HG03565 (cell line): ENCODE measurements around the gene LYPD5.

ENCODE experiments used
- ATAC-seq: cut with Tn5 transposase; IDR thresholded peaks from one replicate; pipeline ENCODE4 v1.9.1; 2021; ENCODE audit warnings: mild to moderate bottlenecking, moderate library complexity; ENCODE audit not compliant: unreplicated experiment

The LYPD5 gene

DNA sequence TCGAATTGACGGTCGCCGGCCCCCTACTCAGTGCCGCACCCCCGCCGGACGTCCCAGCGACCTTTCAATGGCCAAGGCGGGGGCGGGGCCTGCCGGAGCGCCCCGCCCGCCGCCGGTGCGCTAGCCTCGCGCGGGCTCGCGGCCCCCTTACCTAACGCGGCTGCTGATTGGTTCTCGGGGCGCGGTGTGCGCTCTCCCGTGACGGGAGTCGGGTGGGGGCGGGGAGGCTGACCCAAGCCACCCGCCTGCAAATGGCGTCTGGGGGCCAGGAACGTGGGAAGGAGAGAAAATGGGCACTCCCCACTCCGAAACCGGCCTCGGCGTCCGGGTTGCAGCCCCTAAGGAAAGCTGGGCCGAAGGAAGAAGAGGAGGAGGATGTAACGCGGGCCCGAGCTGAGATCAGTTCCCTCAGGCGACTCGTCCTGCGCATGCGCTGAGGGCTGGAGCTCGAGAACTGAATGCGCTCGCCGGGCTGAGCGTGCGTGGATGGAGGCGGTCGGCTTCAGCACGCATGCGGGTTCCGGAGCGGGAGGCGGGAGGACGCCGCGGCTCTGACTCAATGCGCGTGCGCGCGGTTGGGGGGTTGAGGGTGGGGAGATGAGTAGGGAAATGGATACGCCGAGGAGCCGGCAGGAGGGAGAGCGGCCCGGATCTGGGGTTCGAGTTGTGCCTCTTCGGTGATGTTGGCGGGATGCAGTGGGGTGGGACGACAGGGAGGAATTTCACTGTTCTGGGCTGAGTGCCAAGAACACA lies 47.6 kb downstream of the LYPD5 start, which contains the start of gene SMG9:
Gene SMG9 (minus strand): TSS at position 460 of the 753 bp plus-strand sequence. CDS start 4,221 bp downstream, outside the sequence.
- ATAC-seq, result peak; percentile 42

DNA sequence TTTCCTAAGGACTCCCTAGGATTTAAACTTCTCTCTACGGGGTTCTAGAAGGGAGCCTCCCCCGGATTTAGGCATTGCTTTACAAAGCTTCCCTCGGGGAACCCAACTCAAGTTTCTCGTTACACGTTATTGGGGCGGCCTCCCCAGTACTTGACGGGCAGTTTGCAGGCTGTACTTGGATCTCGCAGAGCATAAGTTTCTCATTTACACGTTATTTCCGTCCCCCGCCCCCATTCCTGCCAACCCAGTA lies 48.1 kb downstream of the LYPD5 start:
- ATAC-seq, result no peak

- no peak for ATAC-seq
Observed at GRCh38 chr19:43752287-43752875, 49.9 kb downstream of the LYPD5 start.

GRCh38 chr19:43751466-43752220 lies 50.6 kb downstream of the LYPD5 start:
- no peak for ATAC-seq

GRCh38 chr19:43749898-43750297 lies 52.3 kb downstream of the LYPD5 start:
- ATAC-seq, result no peak

DNA sequence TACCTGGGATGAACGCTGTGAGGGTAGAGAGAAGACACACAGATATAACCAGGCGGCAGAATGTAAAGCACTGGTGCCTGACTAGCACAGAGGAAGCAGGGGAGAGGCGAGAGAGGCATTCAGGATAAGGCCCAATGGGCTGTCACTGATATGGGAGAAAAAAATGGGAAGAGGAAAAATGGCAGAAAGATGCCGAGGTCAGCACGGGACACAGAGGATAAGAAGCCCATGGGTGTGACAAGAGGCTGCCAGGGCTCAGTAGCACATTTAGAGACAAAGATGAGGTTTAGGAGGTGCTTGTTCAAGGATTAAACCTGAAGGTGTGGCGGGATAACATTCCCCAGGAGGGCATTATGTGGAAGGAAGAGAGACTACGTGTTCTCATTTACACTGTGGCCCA lies 53.1 kb downstream of the LYPD5 start:
- ATAC-seq, result no peak

- no peak for ATAC-seq
Observed at GRCh38 chr19:43748685-43749084, 53.6 kb downstream of the LYPD5 start.

GRCh38 chr19:43748205-43748594 lies 54.0 kb downstream of the LYPD5 start:
- no peak for ATAC-seq

DNA sequence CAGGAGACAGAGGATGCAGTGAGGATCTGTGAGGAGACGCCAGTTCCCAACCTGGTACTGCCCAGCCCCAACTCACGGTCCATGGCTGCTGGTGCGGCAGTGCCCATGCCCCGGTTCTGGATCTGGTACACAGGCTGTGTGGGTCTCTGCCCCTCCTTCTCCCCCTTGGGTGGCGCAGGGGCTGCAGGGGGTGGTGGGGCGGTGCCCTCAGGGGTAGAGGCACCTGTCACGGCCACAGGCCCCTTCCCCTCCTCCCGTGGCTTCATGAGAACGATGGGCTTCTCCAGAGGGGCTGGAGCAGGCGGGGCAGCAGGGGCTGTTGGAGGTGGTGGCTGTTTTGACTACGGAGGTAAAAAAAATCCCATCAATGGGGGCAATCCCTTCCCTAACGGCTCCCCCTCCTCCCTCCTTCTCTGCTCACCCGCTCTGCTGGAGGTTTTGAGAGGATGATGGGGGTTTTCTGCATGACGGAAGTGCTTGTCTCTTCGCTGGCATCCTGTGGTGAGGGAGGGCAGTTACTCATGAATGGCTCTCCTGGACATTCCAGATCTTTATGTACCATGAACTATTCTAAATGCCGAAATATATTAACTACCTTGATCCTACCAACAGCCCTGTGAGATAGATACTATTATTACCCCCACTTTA lies 54.6 kb downstream of the LYPD5 start:
- no peak for ATAC-seq
